ENCODE results near the gene SNAP25.

- no peak for TF ChIP-seq CTCF (IDR thresholded peaks at IDR 0.05)
- TF ChIP-seq POLR2A (IDR thresholded peaks at IDR 0.05) = no peak
- TF ChIP-seq POLR2AphosphoS5 (IDR thresholded peaks at IDR 0.05) = no peak
These were observed 50.0 kb downstream of the SNAP25 start for GRCh38 chr20:10268636-10269035.
